Type B pancreatic cell (in vitro differentiated cells): Measurements from ENCODE around the gene STC2. TPM values are rescaled to one million over a fixed set of nuclear protein-coding genes. Genes with fewer than 3 reads are reported as not detected.

Experiments used
- DNase-seq: peaks from one replicate; pipeline ENCODE4 v3.0.0; 2021; ENCODE audit warnings: mixed read lengths; ENCODE audit not compliant: unreplicated experiment; ENCODE audit errors: extremely low spot score
- H3K27ac Mint-ChIP-seq: 2 replicates; pipeline ENCODE4 v1.8.0; 2021; ENCODE audit warnings: mild to moderate bottlenecking, mixed read lengths
- H3K27me3 Mint-ChIP-seq: 2 replicates; pipeline ENCODE4 v1.8.0; 2021; ENCODE audit warnings: mixed read lengths
- H3K36me3 Mint-ChIP-seq: 2 replicates; pipeline ENCODE4 v1.8.0; 2021; ENCODE audit warnings: mixed read lengths
- H3K4me1 Mint-ChIP-seq: one replicate; pipeline ENCODE4 v1.8.0; 2021; ENCODE audit warnings: mixed read lengths; ENCODE audit not compliant: unreplicated experiment
- H3K4me3 Mint-ChIP-seq: 2 replicates; pipeline ENCODE4 v1.8.0; 2021; ENCODE audit warnings: mild to moderate bottlenecking, mixed read lengths
- H3K9me3 Mint-ChIP-seq: 2 replicates; pipeline ENCODE4 v1.8.0; 2021; ENCODE audit warnings: mixed read lengths
- CTCF ChIP-seq: fragments of 200-600 bp; sonication (generic); conservative IDR thresholded peaks from 2 replicates; pipeline ENCODE4 v1.5.0; 2021; ENCODE audit warnings: antibody characterized with exemption, mild to moderate bottlenecking
- total RNA-seq: library from RNA; stranded (reverse); gene quantifications from 2 replicates; pipeline ENCODE4 v1.2.1, GENCODE V29; 2021; ENCODE audit warnings: low replicate concordance

Gene STC2
- total RNA-seq, 1 donor from 2014 or later = 25.7 TPM

GRCh38 chr5:173339286-173339685, 11.1 kb upstream of the STC2 start:
- no peak overlapping the region for H3K27ac Mint-ChIP-seq
- H3K36me3 Mint-ChIP-seq = no peaks in the 10 kb centered on the region
- no peak overlapping the region for H3K4me3 Mint-ChIP-seq

GRCh38 chr5:173338380-173339015, 10.3 kb upstream of the STC2 start:
- no peak for DNase-seq
- Mint-ChIP-seq H3K9me3 (no peaks in the 10 kb centered on the region), H3K4me3 (no peak overlapping the region), H3K4me1 (peaks cover 6% of the 10 kb centered on the region), H3K36me3 (no peaks in the 10 kb centered on the region), H3K27me3 (peaks cover 6% of the 10 kb centered on the region), H3K27ac (no peak overlapping the region)
- TF ChIP-seq CTCF = no peak

More at GRCh38 chr5:173339286-173339685, 11.1 kb upstream of the STC2 start:
- Mint-ChIP-seq H3K4me1 (peaks cover 6% of the 10 kb centered on the region), H3K27me3 (peaks cover 6% of the 10 kb centered on the region), H3K9me3 (no peaks in the 10 kb centered on the region)
- no peak for DNase-seq
- no peak for TF ChIP-seq CTCF

- Mint-ChIP-seq H3K4me1 (peaks cover 7% of the 10 kb centered on the region), H3K9me3 (no peaks in the 10 kb centered on the region), H3K27me3 (peaks cover 18% of the 10 kb centered on the region), H3K27ac (no peak overlapping the region), H3K36me3 (no peaks in the 10 kb centered on the region), H3K4me3 (no peak overlapping the region)
- TF ChIP-seq CTCF = no peak
- no peak for DNase-seq
Observed at GRCh38 chr5:173334808-173335207, 6.6 kb upstream of the STC2 start.

GRCh38 chr5:173333925-173334661, 5.9 kb upstream of the STC2 start:
- H3K27ac Mint-ChIP-seq = no peak overlapping the region
- peaks cover 7% of the 10 kb centered on the region for H3K4me1 Mint-ChIP-seq
- H3K27me3 Mint-ChIP-seq = peaks cover 20% of the 10 kb centered on the region
- no peaks in the 10 kb centered on the region for H3K9me3 Mint-ChIP-seq
- no peak for TF ChIP-seq CTCF
- H3K36me3 Mint-ChIP-seq = no peaks in the 10 kb centered on the region
- H3K4me3 Mint-ChIP-seq = no peak overlapping the region
- no peak for DNase-seq

- DNase-seq = peak; percentile 88
- Mint-ChIP-seq H3K36me3 (no peaks in the 10 kb centered on the region), H3K27ac (peak overlapping the region; percentile 35), H3K27me3 (peaks cover 36% of the 10 kb centered on the region), H3K9me3 (no peaks in the 10 kb centered on the region), H3K4me3 (peak overlapping the region; percentile 61), H3K4me1 (peaks cover 17% of the 10 kb centered on the region)
- TF ChIP-seq CTCF = peak; percentile 93
Observed at GRCh38 chr5:173331956-173332479, 3.8 kb upstream of the STC2 start.
